Erythroblast (primary cell): ENCODE data around the gene NAE1.

Experiments used
- GATA1 ChIP-seq: IDR thresholded peaks from 2 replicates; pipeline ENCODE4 v1.6.1; 2011; ENCODE audit warnings: low read depth, mild to moderate bottlenecking, control low read depth, low read length, moderate library complexity
- POLR2A ChIP-seq: IDR thresholded peaks from 2 replicates; pipeline ENCODE4 v1.6.1; 2011; ENCODE audit warnings: mild to moderate bottlenecking, low read length

- no peak for TF ChIP-seq POLR2A
- no peak for TF ChIP-seq GATA1
These were observed 19.7 kb downstream of the NAE1 start for GRCh38 chr16:66811043-66811442.
